Retinal pigment epithelial cell (primary cell): Measurements from ENCODE around the gene PRRT1B.

Source experiments
- DNase-seq: peaks from one replicate; pipeline ENCODE4 v3.0.0-alpha.2; 2010; ENCODE audit warnings: low read depth
- H3K4me3 ChIP-seq: 2 replicates; pipeline ENCODE4 v1.5.1; 2011; ENCODE audit warnings: mild to moderate bottlenecking, low read length, control low read depth, moderate library complexity
- TF ChIP-seq, protein P1 (sequence below): conservative IDR thresholded peaks from 2 replicates; pipeline ENCODE4 v1.5.1; 2011; ENCODE audit warnings: low read depth, low read length, control low read depth, inconsistent platforms

The PRRT1B gene

GRCh38 chr9:131583836-131584555 lies 38.7 kb downstream of the PRRT1B start:
- TF ChIP-seq, protein P1, sequence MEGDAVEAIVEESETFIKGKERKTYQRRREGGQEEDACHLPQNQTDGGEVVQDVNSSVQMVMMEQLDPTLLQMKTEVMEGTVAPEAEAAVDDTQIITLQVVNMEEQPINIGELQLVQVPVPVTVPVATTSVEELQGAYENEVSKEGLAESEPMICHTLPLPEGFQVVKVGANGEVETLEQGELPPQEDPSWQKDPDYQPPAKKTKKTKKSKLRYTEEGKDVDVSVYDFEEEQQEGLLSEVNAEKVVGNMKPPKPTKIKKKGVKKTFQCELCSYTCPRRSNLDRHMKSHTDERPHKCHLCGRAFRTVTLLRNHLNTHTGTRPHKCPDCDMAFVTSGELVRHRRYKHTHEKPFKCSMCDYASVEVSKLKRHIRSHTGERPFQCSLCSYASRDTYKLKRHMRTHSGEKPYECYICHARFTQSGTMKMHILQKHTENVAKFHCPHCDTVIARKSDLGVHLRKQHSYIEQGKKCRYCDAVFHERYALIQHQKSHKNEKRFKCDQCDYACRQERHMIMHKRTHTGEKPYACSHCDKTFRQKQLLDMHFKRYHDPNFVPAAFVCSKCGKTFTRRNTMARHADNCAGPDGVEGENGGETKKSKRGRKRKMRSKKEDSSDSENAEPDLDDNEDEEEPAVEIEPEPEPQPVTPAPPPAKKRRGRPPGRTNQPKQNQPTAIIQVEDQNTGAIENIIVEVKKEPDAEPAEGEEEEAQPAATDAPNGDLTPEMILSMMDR = no peak
- no peak overlapping the region for H3K4me3 ChIP-seq
- DNase-seq = no peak

- DNase-seq = no peak
Measured at GRCh38 chr9:131584858-131585257, 39.5 kb downstream of the PRRT1B start.

GRCh38 chr9:131585375-131585774 lies 40.1 kb downstream of the PRRT1B start:
- no peak overlapping the region for H3K4me3 ChIP-seq
- TF ChIP-seq, protein P1 = no peak
- DNase-seq = no peak

More at GRCh38 chr9:131584858-131585257, 39.5 kb downstream of the PRRT1B start:
- no peak overlapping the region for H3K4me3 ChIP-seq
- TF ChIP-seq, protein P1 = no peak

DNA sequence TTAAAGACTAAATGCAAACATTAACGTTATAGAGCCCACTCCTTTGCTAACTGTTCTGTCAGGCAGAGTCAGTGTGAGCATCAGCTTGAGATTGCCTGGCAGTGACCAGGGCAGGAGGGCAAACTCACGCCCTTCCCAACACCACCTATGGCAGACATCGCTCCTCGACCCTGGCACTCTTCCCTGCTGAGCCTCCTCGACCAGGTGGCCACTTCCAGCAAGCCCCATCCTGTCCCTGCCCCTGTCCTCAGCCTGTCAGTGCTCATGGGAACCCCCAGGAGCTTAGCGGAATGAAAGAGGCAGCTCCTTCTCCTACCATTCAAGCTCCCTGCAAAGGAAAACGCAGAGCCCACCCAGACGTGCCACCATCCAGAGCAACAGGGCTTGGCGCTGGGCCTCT lies 42.0 kb downstream of the PRRT1B start:
- H3K4me3 ChIP-seq = no peak overlapping the region
- TF ChIP-seq, protein P1 = no peak
- no peak for DNase-seq

DNA sequence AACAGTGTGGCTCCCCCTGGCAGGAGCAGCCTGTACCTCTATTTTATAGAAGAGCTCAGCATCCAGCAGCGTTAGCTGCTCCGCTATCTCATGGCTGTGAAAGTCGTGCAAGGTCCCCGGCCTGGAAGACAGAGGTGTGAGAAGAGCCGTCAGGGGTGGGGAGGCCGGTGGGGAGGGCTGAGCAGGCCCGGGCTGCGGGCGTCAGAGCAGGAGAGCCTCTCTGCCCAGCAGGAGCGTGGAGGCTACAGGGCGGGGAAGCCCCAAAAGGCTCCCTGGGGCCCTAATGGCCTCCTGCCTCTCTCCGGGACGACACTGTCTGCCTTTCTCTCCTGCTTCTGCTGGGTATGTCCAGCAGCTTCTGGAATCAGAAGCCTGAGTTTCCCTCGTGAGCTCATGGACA lies 42.6 kb downstream of the PRRT1B start:
- no peak for DNase-seq
- H3K4me3 ChIP-seq = no peak overlapping the region
- TF ChIP-seq, protein P1 = no peak

DNA sequence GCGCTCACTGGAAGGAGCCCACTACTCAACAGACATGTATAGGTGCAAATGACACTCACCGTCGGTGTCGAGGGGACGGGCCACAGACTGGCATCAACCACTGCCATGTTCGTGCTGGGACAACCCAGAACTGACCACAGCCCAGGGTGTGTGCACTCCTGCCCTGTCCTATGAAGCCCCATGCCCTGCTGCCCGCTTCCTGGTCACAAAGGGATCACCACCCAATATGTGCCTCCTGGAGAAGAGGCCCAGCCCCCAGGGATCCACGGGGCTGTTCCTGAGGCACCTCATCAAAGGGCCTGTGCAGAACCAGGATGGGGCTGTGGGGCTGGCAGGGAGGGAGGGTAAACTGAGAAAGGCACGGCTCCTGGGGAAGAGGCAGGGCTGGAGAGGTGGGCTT lies 43.1 kb downstream of the PRRT1B start:
- TF ChIP-seq, protein P1 = no peak
- DNase-seq = no peak
- no peak overlapping the region for H3K4me3 ChIP-seq

DNA sequence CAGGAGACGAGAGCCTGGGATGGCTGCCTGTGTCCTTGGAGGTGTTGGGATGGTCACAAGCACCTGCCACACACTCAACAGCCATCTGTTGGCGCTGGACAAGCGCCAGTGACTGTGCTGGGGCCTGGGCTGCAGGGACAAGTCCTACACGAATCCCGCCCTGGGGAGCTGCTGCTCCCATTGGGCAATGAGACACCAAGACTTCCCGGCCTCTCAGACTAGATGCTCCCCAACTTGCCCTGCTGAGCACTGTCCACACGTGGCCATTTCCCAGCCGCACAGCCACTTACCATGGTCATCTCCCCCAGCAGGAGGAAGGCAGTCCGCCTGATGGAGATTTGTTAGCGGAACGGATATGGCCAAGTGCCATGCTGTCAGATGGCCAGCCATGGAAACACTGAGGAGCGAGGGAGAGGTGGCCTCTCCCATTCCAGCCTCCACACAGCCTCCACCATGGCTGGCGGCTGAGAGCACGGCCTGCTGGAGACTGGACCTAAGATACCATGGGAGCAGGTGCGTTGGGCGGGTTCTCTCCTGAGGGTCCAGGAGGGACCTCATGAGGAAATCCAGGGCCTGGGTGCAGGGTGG lies 43.9 kb downstream of the PRRT1B start:
- no peak for DNase-seq
- no peak overlapping the region for H3K4me3 ChIP-seq
- TF ChIP-seq, protein P1 = no peak
